Stimulated activated CD8-positive, alpha-beta memory T cell treated with anti-CD3 and anti-CD28 coated beads, Interleukin-7, amount 100 ng/mL, for 24 hours (primary cell): ENCODE data around the gene GPHN.
"Not testable (repeated sequence)": the region's sequence is repeated elsewhere in the genome, so short reads cannot be mapped to it uniquely, and the experiment has no call there.

Source experiments
- DNase-seq: peaks from one replicate; pipeline ENCODE4 v3.0.0-alpha.2; 2020; ENCODE audit warnings: low read depth

Gene GPHN

GRCh38 chr14:66677780-66678179, 169.8 kb downstream of the GPHN start:
- DNase-seq, result no peak

GRCh38 chr14:66680216-66680615, 172.3 kb downstream of the GPHN start:
- no peak for DNase-seq

- no peak for DNase-seq
Observed at GRCh38 chr14:66696326-66696725, 188.4 kb downstream of the GPHN start.

- no peak for DNase-seq
Observed at GRCh38 chr14:66698503-66698902, 190.6 kb downstream of the GPHN start.

GRCh38 chr14:66701813-66702212, 193.9 kb downstream of the GPHN start:
- DNase-seq, result no peak

- no peak for DNase-seq
Observed at GRCh38 chr14:66708267-66708666, 200.3 kb downstream of the GPHN start.

GRCh38 chr14:66709291-66709690, 201.3 kb downstream of the GPHN start:
- no peak for DNase-seq

GRCh38 chr14:66714291-66714690, 206.3 kb downstream of the GPHN start:
- not testable (repeated sequence) for DNase-seq

GRCh38 chr14:66715313-66715712, 207.4 kb downstream of the GPHN start:
- not testable (repeated sequence) for DNase-seq

GRCh38 chr14:66716227-66716626, 208.3 kb downstream of the GPHN start:
- DNase-seq, result no peak

- no peak for DNase-seq
Observed at GRCh38 chr14:66717561-66718140, 209.7 kb downstream of the GPHN start.

- DNase-seq, result no peak
Observed at GRCh38 chr14:66724996-66725395, 217.0 kb downstream of the GPHN start.

- not testable (repeated sequence) for DNase-seq
Observed at GRCh38 chr14:66731298-66731697, 223.4 kb downstream of the GPHN start.

GRCh38 chr14:66735853-66736252, 227.9 kb downstream of the GPHN start:
- DNase-seq, result no peak

GRCh38 chr14:66739826-66740225, 231.9 kb downstream of the GPHN start:
- DNase-seq, result no peak

GRCh38 chr14:66745078-66745477, 237.1 kb downstream of the GPHN start:
- DNase-seq, result no peak

GRCh38 chr14:66746316-66747006, 238.5 kb downstream of the GPHN start:
- DNase-seq, result no peak

- no peak for DNase-seq
Observed at GRCh38 chr14:66752109-66752508, 244.2 kb downstream of the GPHN start.

GRCh38 chr14:66758031-66758613, 250.2 kb downstream of the GPHN start:
- no peak for DNase-seq

GRCh38 chr14:66772146-66772545, 264.2 kb downstream of the GPHN start:
- no peak for DNase-seq

GRCh38 chr14:66782853-66783252, 274.9 kb downstream of the GPHN start:
- DNase-seq, result no peak

GRCh38 chr14:66790101-66790500, 282.2 kb downstream of the GPHN start:
- DNase-seq, result no peak

GRCh38 chr14:66802962-66803361, 295.0 kb downstream of the GPHN start:
- DNase-seq, result no peak

- DNase-seq, result no peak
Observed at GRCh38 chr14:66804141-66804540, 296.2 kb downstream of the GPHN start.
